Ovary (tissue), 3 donors: ENCODE measurements around the gene AUTS2.

Source experiments
- CTCF ChIP-seq, 3 donors: fragments of 450-650 bp in 2 of 3; fragments of 200-600 bp in 1 of 3; IDR thresholded peaks; one replicate each; pipeline versions ENCODE4 v1.5.1 to v1.8.0; 2016 to 2022; ENCODE audit warnings: antibody characterized with exemption in 3 of 3, mild to moderate bottlenecking in 1 of 3
- EP300 ChIP-seq: sonication (generic); formaldehyde crosslinking; IDR thresholded peaks from one replicate; pipeline ENCODE4 v1.6.1; 2017; ENCODE audit warnings: antibody characterized with exemption
- donor health status: DM: no; HTN: no; CAD: no.

DNA sequence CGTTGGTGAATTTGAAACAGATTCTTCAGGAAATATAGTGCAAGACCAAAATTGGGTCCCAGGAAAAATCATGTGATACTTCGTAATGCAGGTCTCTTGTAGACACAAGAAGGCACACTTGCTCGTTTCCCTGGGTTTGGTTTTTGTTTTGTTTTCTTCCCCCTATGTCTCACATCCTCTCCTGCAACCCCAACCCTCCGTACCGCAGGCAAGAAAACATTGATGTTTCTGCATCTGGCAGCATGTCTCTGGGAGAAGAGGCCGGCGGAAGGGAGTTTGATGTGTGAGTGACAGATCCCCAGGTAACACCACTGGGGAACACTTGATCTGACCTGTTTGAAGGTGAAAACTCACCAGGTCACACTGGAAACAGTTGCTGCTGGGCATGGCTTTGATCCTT is 718.5 kb downstream of the AUTS2 start:
- TF ChIP-seq CTCF (IDR thresholded peaks at IDR 0.05) = no peak
- no peak for TF ChIP-seq EP300
